ENCODE results near the gene FAM222B.

- TF ChIP-seq HNRNPL (IDR thresholded peaks at IDR 0.05; ENCODE audit: low read depth, low read length) (no peak), CTCF (IDR thresholded peaks at IDR 0.05 in 2 of 3, conservative IDR thresholded peaks at IDR 0.05 in 1 of 3; ENCODE audit: insufficient read depth in 2 of 3, low read depth in 1 of 3, low read length in 3 of 3) (no peak)
These were observed 90.8 kb downstream of the FAM222B start for GRCh38 chr17:28751600-28752366.

Measured in K562 (cell line).